Natural killer cell treated with Interleukin-12 subunit alpha and Interleukin-12 subunit beta and Interleukin-15 and Interleukin-18, amount 100 ng/mL, for 72 hours (primary cell): Measurements from ENCODE around the gene DMC1. TPM values are rescaled to one million over a fixed set of nuclear protein-coding genes. Genes with fewer than 3 reads are reported as not detected.

Source experiments
- ATAC-seq, 2 donors: fragments of 150-1000 bp; cut with Tn5 transposase in 1 of 2; sonication (Bioruptor Pico), chemical (Tn5 transposase) in 1 of 2; 2 replicates each; pipeline ENCODE4 v1.10.0; 2021
- DNase-seq: peaks from one replicate; pipeline ENCODE4 v3.0.0; 2022; ENCODE audit warnings: low spot score
- H3K27ac Mint-ChIP-seq, 2 donors: 1 replicate in 1 of 2; 2 replicates in 1 of 2; pipeline ENCODE4 v1.8.0; 2022; ENCODE audit warnings: mixed read lengths in 2 of 2, mild to moderate bottlenecking in 1 of 2, moderate library complexity in 1 of 2
- H3K27me3 Mint-ChIP-seq, 2 donors: 1 replicate in 1 of 2; 2 replicates in 1 of 2; pipeline ENCODE4 v1.8.0; 2022; ENCODE audit warnings: mixed read lengths in 2 of 2
- H3K36me3 Mint-ChIP-seq: one replicate; pipeline ENCODE4 v1.8.0; 2022; ENCODE audit warnings: mixed read lengths
- H3K4me1 Mint-ChIP-seq, 2 donors: 1 replicate in 1 of 2; 2 replicates in 1 of 2; pipeline ENCODE4 v1.8.0; 2022; ENCODE audit warnings: low read depth in 2 of 2, mixed read lengths in 2 of 2, mild to moderate bottlenecking in 1 of 2
- H3K4me3 Mint-ChIP-seq: one replicate; pipeline ENCODE4 v1.8.0; 2022; ENCODE audit warnings: mixed read lengths
- H3K9me3 Mint-ChIP-seq: 2 replicates; pipeline ENCODE4 v1.8.0; 2022; ENCODE audit warnings: mixed read lengths
- total RNA-seq, 2 donors: library from RNA; stranded (reverse); gene quantifications; one replicate each; pipeline ENCODE4 v1.2.3, GENCODE V29; 2022

The DMC1 gene
- total RNA-seq, 2 donors from 2014 or later: 4.6 to 11.5 TPM

DNA sequence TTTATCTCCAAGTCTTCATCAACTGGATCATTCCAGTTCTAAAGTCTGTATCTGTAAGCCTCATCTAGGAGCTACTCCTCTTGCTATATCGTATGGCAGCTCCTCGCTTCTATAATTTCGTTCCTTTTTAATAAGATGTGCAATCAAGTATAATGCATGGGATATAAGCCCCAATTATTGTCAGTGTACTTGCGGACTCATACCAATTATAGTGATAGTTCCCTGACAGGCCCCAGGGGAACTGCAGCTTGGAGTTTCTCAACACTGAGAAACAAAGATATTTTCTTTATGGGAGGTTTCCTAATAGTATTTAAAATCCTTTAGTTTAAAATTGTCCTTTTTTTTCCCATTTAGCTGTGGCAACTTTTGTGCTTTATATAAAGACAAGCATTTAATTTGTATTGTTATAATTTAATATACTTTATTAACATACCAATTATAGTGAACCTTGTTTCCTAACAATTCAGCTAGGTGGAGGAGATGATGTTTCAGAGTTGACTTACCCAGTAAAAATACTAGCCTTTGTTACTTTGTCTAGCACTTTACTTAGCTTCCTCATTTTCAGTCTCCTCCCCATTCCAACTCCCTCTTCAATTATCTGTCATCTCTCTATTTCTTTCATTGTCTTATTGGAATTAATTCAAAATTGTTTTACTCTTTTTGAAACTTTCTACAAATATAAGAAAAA is 38.6 kb downstream of the DMC1 start:
- DNase-seq (no peak), ATAC-seq (no peak)

DNA sequence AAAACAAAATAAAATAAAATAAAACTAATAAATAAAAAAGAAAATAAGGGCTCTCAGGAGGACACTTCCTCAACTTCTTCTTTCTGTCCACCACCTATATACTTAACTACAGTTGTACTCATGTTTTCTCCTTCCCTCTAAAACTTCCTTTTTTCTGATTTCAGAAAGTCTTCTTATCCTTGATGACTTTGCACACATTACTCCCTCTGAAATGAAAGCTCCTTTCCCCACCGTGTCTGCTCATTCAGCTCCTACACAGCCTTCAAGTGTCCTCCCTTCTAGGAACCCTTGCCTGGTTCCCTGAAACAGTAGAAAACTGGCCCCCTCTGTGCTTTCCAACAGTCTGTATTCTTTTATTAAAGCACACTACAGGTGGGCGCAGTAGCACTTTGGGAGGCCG is 45.6 kb downstream of the DMC1 start:
- Mint-ChIP-seq H3K9me3 (no peaks in the 10 kb centered on the region), H3K4me1 (no peaks in the 10 kb centered on the region), H3K36me3 (no peaks in the 10 kb centered on the region), H3K4me3 (no peak overlapping the region), H3K27ac (no peak overlapping the region), H3K27me3 (peaks cover 6% of the 10 kb centered on the region in 2 donors)
- DNase-seq (no peak), ATAC-seq (no peak)

More for the DNA sequence above, 38.6 kb downstream of the DMC1 start:
- no peaks in the 10 kb centered on the region for H3K9me3 Mint-ChIP-seq
- peak overlapping the region; percentile 76 to 83 for H3K27ac Mint-ChIP-seq
- H3K4me3 Mint-ChIP-seq: peak overlapping the region; percentile 59
- no peaks in the 10 kb centered on the region for H3K27me3 Mint-ChIP-seq
- H3K4me1 Mint-ChIP-seq: peaks cover 4 to 6% of the 10 kb centered on the region in 2 donors
- H3K36me3 Mint-ChIP-seq: no peaks in the 10 kb centered on the region

DNA sequence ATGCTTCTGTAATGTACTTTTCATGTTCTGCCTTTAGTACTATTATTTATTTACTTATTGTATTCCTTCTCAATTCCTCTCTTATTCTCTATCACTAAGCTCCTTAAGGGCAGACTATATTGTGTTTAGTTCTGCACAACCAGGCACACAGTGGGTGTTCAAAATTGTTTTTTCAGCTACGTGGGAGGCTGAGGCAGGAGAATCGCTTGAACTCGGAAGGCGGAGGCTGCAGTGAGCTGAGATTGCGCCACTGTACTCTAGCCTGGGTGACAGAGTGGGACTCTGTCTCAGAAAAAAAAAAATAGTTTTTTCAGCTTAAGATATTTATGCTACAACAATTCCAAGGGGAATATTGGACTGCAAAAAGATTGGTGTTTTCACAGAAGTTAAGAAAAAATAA is 46.5 kb downstream of the DMC1 start:
- no peak for ATAC-seq
- no peaks in the 10 kb centered on the region for H3K9me3 Mint-ChIP-seq
- H3K4me3 Mint-ChIP-seq: no peak overlapping the region
- H3K4me1 Mint-ChIP-seq: no peaks in the 10 kb centered on the region
- H3K36me3 Mint-ChIP-seq: no peaks in the 10 kb centered on the region
- no peak overlapping the region for H3K27ac Mint-ChIP-seq
- no peak for DNase-seq
- H3K27me3 Mint-ChIP-seq: peaks cover 6% of the 10 kb centered on the region in 2 donors

DNA sequence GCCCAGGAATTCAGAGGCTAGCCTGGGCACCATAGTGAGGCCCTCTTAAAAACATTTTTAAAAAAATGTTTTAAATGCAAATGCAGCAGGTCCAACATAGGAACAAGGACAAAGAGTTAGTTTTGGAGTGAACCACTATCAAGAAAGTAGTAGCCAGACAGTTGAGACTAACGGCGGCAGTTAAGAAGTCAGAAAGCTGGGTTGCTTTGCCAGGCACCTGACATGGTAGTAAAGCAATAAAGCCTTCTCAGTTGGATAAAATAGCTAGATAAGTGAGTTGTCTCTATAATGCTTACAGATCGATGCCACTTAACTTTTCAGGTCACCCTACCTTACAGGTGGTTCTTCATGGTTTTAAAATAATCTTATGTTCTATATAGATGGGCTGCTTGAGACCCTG is 47.0 kb downstream of the DMC1 start:
- no peak for DNase-seq
- no peak overlapping the region for H3K27ac Mint-ChIP-seq
- no peaks in the 10 kb centered on the region for H3K4me1 Mint-ChIP-seq
- H3K27me3 Mint-ChIP-seq: peaks cover 6% of the 10 kb centered on the region in 2 donors
- no peaks in the 10 kb centered on the region for H3K36me3 Mint-ChIP-seq
- no peak for ATAC-seq
- no peaks in the 10 kb centered on the region for H3K9me3 Mint-ChIP-seq
- H3K4me3 Mint-ChIP-seq: no peak overlapping the region

DNA sequence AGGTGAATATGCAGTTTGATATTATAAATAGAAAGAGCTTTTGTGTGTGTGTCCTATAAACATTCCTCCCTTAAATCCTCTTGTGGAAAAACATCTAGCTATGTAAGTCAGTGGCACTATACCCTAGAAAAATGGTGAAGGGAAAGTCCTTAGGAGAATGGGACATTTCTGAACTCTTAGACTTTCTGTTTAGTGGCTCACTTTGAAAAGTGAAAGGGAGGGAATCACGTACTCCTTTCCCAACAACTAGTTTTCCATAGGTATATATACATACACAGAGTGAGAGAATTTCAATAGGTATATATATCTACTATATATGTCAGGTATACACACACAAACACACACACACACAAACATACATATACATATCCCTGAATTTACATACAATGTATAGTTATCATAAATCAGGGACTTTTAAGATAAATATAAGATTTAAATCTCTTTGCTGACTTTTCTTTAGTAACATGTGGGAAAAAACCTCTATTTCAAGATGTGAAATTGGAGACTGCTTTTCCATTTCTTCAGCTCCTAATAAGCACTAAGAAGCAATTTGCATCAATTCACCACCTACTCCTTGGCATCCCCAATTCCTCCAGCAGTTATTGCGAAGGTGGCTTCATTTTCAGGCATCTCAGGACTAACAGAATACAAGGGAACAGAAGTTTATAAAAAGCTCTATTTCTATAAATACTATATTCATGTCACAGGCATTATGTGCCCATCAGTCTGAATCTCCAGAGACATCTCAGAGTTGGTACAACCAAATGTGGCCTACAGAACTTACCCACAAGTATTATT is 50.3 kb downstream of the DMC1 start:
- no peaks in the 10 kb centered on the region for H3K9me3 Mint-ChIP-seq
- no peaks in the 10 kb centered on the region for H3K36me3 Mint-ChIP-seq
- peaks cover 5 to 6% of the 10 kb centered on the region in 2 donors for H3K27me3 Mint-ChIP-seq
- H3K4me1 Mint-ChIP-seq: no peaks in the 10 kb centered on the region
- no peak for ATAC-seq
- no peak overlapping the region for H3K27ac Mint-ChIP-seq
- DNase-seq: no peak
- H3K4me3 Mint-ChIP-seq: no peak overlapping the region

DNA sequence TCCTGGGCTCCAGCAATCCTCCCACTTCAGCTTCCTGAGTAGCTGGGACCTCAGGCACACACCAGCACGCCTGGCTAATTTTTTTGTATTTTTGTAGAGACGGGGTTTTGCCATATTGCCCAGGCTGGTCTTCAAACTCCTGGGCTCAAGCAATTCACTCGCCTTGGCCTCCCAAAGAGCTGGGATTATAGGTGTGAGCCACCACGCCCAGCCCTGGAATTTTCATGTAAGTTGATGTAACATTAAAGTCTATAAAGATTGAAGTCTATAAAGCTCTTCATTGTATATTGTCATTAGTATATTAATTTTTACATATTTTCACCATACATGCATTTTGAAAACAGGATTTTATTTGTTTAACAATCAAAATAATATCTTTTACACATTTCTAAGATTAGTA is 51.4 kb downstream of the DMC1 start:
- H3K36me3 Mint-ChIP-seq: no peaks in the 10 kb centered on the region
- DNase-seq (no peak), ATAC-seq (no peak)
- no peak overlapping the region for H3K4me3 Mint-ChIP-seq
- H3K27ac Mint-ChIP-seq: no peak overlapping the region
- H3K27me3 Mint-ChIP-seq: peaks cover 0 to 3% of the 10 kb centered on the region in 2 donors
- H3K9me3 Mint-ChIP-seq: no peaks in the 10 kb centered on the region
- H3K4me1 Mint-ChIP-seq: no peaks in the 10 kb centered on the region

DNA sequence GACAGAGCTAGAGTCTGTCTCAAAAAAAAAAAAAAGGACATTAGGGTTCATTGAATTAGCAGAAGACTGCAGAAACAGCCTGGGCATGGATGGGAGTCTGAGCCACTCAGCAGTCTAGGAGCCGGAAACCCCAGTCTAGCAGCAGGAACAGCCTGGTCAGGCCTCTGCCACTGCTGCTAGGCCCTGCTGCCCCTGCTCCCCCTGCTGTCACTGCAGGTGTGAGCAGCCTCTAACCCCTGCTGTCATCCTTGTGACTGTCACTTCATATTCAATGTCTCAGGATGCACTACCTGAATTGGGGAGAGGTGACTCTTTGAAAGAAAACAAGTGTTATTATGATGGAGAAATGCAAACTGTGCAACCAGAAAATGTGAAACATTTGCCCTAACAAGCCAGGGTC is 56.9 kb downstream of the DMC1 start:
- H3K36me3 Mint-ChIP-seq: no peaks in the 10 kb centered on the region
- no peak overlapping the region for H3K27ac Mint-ChIP-seq
- H3K27me3 Mint-ChIP-seq: no peaks in the 10 kb centered on the region
- no peak for DNase-seq
- peaks cover 6 to 7% of the 10 kb centered on the region in 2 donors for H3K4me1 Mint-ChIP-seq
- ATAC-seq: peak; percentile 75
- no peak overlapping the region for H3K4me3 Mint-ChIP-seq
- no peaks in the 10 kb centered on the region for H3K9me3 Mint-ChIP-seq

DNA sequence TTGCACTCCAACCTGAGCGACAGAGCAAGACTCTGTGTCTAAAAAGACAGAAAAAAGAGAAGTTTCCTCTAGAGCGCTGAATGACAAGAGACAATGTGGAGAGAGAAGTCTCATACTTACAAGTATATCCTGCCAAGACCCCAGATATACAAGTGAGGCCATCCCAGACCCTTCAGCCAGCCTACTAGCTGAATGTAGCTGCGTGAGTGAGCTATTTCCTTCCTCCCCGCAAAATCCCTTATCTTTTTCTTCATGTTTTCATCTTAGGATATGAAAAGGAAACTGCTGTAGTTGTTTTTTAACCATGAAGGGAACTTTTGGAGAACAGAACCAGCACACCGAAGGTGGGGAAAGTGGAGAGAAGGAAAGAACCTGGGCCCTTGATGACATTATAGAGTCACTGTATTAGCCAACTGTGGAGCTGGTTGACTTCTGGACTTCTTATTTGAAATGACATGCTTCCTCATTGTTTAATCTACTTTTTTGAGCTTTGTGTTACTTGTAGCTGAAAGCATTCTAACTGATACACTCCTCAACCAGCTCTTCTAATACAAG is 59.5 kb downstream of the DMC1 start:
- H3K27me3 Mint-ChIP-seq: no peaks in the 10 kb centered on the region
- H3K27ac Mint-ChIP-seq: no peak overlapping the region
- ATAC-seq: no peak
- H3K36me3 Mint-ChIP-seq: no peaks in the 10 kb centered on the region
- peaks cover 16% of the 10 kb centered on the region in 2 donors for H3K4me1 Mint-ChIP-seq
- no peak for DNase-seq
- H3K4me3 Mint-ChIP-seq: no peak overlapping the region
- no peaks in the 10 kb centered on the region for H3K9me3 Mint-ChIP-seq

DNA sequence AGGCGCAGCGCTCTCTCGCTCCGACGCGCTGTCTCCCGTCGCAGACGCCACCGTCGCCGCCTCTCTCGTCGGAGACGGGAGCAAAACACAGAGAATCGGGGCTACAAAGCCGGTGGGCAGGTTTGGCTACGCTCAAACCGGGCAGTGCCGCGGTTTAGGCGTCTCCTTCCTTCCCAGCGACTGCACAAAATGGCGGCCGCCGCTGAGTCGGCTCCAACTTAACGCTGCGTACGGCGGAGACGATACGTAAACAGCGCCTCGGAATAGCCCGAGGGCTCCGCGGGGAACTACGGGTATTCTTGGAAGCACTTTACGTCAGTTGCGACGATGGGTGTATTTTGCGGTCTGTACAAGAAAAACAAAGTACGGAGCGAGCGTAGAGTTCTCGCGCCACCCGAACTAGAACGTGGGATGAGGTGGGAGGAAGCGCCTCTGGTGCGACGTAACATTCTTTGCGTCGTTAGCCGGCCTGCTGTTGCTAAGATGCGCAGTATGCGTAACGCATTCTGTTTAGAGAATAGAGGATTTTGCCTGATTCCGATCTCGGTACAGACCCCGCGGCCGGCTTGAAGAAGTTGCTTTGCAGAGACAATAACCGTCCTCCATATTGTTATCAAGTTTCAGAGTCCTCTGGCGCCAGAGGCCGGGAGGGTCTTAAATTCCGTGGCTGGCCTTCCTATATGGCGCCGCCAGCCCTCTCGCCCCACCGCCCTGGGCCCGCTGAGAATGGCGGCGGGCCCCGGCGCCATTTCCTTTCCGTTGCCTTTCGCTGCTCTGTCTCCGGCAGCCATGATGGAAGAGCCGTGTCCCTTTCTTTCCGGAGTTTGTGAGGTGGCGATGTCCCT is 63.6 kb downstream of the DMC1 start, which contains the start of gene DDX17:
Gene DDX17, minus strand, starts transcription at position 194 of the 845 bp plus-strand sequence.
- H3K36me3 Mint-ChIP-seq: peaks cover 28% of the 10 kb centered on the region
- ATAC-seq (peak; percentile 92 to 95), DNase-seq (peak; percentile 95)
- H3K27me3 Mint-ChIP-seq: no peaks in the 10 kb centered on the region
- peak within 1 kb of the TSS; percentile 100 for H3K27ac Mint-ChIP-seq
- H3K4me3 Mint-ChIP-seq: peak within 1 kb of the TSS; percentile 88
- no peaks in the 10 kb centered on the region for H3K9me3 Mint-ChIP-seq
- peaks cover 44 to 49% of the 10 kb centered on the region in 2 donors for H3K4me1 Mint-ChIP-seq

DNA sequence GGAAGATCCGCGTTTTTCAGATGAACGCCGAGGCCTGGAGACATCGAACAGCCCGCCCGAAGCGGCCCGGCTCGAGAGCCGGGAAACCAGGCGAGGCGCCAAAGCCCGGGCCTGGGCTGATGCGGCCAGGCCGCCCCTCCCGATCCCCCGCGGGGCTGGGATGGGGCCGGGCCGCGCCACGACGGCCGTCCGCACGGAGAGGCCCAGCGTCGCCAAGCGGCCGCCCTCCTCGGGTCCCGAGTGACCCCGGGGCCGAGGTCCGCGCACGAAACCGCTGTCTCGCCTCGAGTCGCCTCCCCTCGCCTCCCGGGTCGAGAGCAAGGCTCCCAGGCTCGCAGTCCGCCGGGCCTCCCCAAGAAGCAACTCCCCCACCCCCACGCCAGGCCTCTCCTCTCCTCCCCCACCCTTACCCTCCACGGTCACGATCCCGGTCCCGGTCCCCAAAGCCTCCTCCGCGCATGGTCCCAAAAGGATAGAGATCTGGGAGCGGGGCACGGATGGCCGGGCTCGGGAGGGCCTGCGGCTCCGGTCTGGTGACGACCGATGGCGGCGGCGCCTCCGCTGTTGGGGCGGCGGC is 64.4 kb downstream of the DMC1 start:
- Mint-ChIP-seq H3K9me3 (no peaks in the 10 kb centered on the region), H3K27me3 (no peaks in the 10 kb centered on the region), H3K4me1 (peaks cover 50 to 54% of the 10 kb centered on the region in 2 donors), H3K4me3 (peak overlapping the region; percentile 88), H3K36me3 (peaks cover 33% of the 10 kb centered on the region), H3K27ac (peak overlapping the region; percentile 100)
- peak; percentile 77 for DNase-seq
- ATAC-seq: peak; percentile 53 to 59

DNA sequence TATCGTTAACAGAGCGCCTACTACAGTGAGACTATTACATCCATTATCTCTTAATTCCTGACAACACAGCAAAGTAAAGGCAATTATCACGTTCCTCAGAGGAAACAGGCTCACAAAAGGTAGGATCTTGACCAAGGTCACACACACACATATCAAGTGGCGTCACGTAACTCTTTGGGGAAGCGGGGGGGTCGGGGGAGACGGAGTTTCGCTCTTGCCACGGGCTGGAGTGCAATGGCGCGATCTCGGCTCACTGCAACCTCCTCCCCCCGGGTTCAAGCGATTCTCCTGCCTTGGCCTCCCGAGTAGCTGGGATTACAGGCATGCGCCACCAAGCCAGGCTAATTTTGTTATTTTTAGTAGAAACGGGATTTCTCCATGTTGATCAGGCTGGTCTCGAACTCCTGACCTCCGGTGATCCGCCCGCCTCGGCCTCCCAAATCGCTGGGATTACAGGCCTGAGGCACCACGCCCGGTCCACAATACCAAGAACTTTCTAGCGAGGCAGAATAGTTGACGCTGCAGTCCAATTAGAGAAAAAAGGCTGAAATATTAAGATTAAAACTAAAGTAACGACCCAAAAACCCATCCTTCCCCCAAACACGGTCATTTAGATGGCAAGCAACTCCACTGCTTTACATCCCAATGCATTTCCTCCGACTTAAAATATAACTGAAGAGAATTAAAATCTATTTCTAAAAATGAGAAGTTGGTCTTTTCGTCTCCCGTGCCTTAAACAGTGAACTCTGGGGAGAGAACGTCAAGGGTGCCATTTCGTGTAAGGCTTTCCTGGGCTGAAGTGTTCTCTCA is 65.0 kb downstream of the DMC1 start:
- Mint-ChIP-seq H3K9me3 (no peaks in the 10 kb centered on the region), H3K36me3 (peaks cover 33% of the 10 kb centered on the region), H3K4me1 (peaks cover 50 to 54% of the 10 kb centered on the region in 2 donors), H3K4me3 (peak overlapping the region; percentile 88), H3K27ac (peak overlapping the region; percentile 100), H3K27me3 (no peaks in the 10 kb centered on the region)
- DNase-seq (peak; percentile 78), ATAC-seq (no peak)

DNA sequence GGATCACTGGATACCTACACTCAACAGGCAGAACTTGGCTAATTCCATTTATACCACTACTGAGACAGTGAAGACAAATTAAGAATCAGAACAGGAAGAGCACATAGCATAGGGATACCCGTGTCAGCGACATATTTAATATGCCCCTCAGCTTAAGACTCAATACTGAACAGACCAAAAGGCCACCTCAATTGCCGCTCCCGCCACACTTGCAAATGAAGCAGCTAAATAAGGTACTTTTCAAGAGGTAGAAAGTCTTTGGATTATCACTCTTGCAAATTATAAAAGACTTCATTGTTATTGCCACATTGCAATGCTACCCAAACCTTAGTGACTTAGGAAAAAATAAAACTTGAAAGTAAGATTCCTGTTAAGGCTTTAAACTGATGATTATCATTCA is 67.0 kb downstream of the DMC1 start:
- no peaks in the 10 kb centered on the region for H3K27me3 Mint-ChIP-seq
- ATAC-seq (no peak), DNase-seq (no peak)
- H3K9me3 Mint-ChIP-seq: no peaks in the 10 kb centered on the region
- peaks cover 41% of the 10 kb centered on the region for H3K36me3 Mint-ChIP-seq
- H3K27ac Mint-ChIP-seq: peak overlapping the region; percentile 100
- peaks cover 52 to 64% of the 10 kb centered on the region in 2 donors for H3K4me1 Mint-ChIP-seq
- peak overlapping the region; percentile 88 for H3K4me3 Mint-ChIP-seq
